Measurements from ENCODE around the gene SPINT2.

The SPINT2 gene

GRCh38 chr19:38303517-38304351 is 39.4 kb downstream of the SPINT2 start, which contains the start of gene C19orf33:
Gene C19orf33 (plus strand): TSS chr19:38304251. CDS start chr19:38304262, 11 bp downstream.
- DNase-seq, result no peak

GRCh38 chr19:38304352-38304865 is 40.0 kb downstream of the SPINT2 start:
- no peak for DNase-seq

- no peak for DNase-seq
Observed at GRCh38 chr19:38304866-38305429, 40.6 kb downstream of the SPINT2 start.

GRCh38 chr19:38306236-38306635 is 41.9 kb downstream of the SPINT2 start:
- no peak for DNase-seq

DNA sequence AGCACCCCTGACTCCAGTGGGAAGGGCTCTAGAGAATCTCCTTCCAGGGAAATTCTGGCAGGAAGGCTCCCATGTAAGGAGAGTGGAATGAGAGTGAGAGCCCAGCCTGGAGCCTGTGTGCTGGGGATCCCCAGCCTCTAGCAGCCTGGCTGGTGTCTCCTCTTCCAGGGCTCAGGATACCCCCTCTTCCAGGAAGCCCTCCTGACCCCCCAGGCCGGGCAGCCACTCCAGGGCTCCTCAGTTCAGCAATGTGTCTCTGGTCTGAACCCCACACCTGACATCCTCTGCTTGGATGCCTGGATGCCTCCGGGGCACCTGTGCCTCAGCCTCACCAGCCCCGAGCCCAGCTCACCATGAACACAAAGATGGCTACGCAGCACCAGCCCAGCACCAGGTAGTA is 42.7 kb downstream of the SPINT2 start:
- DNase-seq, result no peak

DNA sequence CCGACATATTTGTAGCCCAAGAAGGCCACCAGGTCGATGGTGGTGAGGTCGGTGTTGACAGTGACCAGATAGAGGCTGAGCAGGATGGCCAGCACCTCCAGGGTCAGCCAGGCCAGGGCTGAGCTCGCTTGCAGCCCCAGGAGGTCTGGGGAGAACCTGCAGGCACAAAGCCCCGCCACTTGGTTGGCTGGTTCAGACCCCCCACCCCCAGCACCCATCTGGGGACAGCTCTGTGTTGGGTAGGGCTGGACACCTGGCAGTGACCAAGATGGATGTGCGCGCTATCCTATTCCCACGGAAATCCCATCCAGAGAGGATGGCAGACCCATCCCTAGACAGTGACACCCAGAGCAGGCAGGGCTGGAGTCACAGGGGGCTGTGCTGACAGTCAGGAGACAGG is 43.2 kb downstream of the SPINT2 start:
- no peak for DNase-seq

DNA sequence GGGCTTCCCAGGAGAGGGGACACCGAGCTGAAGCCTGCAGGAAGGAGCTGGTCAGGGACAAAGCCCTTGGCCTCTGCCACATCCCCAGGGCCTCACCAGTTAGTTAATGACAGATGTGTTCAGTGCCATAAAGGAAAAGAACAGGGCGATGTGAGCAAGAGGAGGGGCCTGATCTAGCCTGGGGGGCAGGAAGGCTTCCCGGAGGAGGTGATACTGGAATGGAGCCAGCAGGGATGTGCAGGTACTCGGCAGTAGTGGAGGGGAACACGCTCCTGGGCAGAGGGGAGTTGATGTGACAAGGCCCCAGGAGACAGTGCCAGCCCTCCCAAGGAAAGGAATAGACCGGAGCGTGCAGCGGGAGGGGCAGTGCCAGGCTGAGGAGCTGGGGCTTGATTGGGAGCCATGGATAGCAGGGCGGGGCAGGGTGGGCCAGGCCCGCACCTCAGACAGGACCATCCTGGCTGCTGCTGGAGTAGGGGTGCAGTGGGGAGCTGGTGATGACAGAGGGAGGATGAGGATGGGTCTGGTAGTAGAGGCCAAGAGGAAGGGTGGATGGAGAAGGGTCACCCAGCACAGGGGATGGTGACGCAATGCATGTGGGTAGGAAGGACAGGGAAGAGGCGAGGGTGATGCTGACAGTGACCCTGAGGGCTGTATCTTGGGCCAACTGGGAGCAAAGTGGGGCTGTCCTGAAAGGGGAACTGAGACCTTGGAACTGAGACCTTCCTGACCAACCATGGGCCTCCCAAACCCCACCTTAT is 43.8 kb downstream of the SPINT2 start:
- DNase-seq, result no peak

- DNase-seq, result no peak
Observed at GRCh38 chr19:38308926-38309614, 44.7 kb downstream of the SPINT2 start.

- no peak for DNase-seq
Observed at GRCh38 chr19:38309615-38310278, 45.4 kb downstream of the SPINT2 start.

GRCh38 chr19:38310279-38310670 is 45.9 kb downstream of the SPINT2 start:
- DNase-seq, result no peak

DNA sequence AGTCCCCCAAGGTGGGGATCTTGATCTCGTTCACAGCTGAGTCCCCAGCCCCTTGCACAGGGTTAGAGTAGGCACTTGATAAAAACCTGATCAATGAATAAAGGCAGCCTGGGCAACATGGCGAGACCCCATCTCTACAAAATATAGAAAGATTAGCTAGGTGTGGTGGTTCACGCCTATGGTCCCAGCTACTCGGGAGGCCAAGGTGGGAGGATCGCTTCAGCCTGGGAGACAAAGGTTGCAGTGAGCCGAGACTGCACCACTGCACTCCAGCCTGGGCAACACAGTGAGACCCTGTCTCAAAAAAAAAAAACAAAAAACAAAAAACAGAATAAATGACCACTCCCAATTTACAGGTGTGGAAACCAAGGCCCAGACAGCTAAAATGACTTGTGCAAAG is 46.6 kb downstream of the SPINT2 start:
- DNase-seq, result no peak

GRCh38 chr19:38315657-38316476 is 51.5 kb downstream of the SPINT2 start, which contains the start of gene YIF1B:
Gene YIF1B (minus strand): TSS chr19:38315947. CDS start chr19:38315917, 30 bp downstream.
- peak; percentile 64 for DNase-seq

GRCh38 chr19:38316477-38317067 is 52.2 kb downstream of the SPINT2 start:
- no peak for DNase-seq

- no peak for DNase-seq
Observed at GRCh38 chr19:38317104-38317612, 52.8 kb downstream of the SPINT2 start.

DNA sequence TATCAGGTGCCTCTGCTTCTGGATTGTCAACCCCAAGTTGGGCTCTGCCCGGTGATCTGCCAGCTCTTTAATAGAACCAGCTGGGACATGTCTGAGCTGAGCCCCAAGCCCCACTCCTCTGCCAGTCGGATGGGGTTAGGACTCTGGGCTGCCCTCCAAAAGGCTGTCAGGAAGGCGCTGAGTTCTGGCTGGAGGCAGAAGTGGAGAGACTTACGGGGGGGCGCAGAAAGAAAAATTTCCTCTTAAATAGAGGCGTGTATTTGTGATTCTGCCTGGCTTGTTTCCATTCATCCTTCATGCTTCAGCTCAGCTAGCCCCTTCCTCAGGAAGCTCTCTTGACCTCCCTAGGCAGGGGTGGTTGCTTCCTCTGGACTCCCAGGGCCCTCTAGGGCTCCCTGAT is 54.3 kb downstream of the SPINT2 start:
- no peak for DNase-seq

DNA sequence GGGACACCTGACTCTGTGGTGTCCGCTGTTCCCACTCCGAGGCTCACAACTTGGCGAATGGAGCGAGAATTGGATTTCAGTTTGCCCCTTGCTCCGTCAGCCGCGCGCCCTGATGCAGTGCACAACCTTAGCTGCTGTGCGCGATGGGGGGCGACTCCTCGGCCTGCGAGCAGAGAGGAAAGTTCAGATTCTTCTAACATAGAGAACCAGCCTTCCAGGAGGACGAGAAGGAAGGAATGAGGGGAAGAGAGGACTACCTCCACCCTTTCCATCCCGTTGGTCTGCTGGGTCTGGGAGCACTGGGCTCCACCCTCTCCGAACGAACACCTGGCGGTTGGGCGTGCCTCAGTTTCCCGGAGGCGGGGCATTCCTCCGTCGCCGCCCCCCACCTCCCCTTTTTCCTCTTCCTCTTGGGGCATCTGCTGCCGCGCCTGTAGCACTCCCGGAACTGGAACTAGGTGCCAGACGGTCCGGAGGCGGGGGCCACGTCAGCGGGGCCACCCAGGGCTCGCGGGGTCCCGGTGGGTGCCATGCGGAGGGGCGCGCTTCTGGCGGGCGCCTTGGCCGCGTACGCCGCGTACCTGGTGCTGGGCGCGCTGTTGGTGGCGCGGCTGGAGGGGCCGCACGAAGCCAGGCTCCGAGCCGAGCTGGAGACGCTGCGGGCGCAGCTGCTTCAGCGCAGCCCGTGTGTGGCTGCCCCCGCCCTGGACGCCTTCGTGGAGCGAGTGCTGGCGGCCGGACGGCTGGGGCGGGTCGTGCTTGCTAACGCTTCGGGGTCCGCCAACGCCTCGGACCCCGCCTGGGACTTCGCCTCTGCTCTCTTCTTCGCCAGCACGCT is 55.3 kb downstream of the SPINT2 start, which contains the start of gene KCNK6:
Gene KCNK6 (plus strand): TSS at position 425 of the 838 bp plus-strand sequence. CDS start 106 bp downstream, at position 531.
- no peak for DNase-seq

DNA sequence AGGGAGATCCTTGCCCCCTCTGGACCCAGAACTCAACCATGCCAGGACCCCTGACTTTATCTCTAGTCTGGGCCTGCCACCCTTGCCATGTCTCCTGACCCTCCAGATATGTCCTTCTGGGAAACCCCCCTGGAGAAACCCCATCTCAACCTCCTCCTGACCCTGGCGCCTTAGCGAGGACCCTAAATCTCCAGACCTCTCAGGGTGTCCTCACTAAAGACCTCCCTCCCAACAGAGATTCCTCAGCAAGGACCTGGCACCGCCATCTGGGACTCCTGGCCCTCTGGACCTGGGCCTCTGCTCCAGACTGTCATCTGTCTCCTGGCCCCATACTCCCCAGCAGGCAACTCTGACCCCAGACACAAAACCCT is 56.6 kb downstream of the SPINT2 start:
- DNase-seq, result no peak

GRCh38 chr19:38321646-38322196 is 57.3 kb downstream of the SPINT2 start:
- DNase-seq, result no peak

GRCh38 chr19:38323291-38323690 is 58.9 kb downstream of the SPINT2 start:
- no peak for DNase-seq
